PC-9 (cell line): Measurements from ENCODE around the gene C1D. TPM values are rescaled to one million over a fixed set of nuclear protein-coding genes. Genes with fewer than 3 reads are reported as not detected.

Source experiments
- BruUV-seq: library from RNA; stranded (reverse); fragments of 400-500 nt; replicated peaks from 2 replicates; lab custom pipeline; 2021; lab: Mats Ljungman, UMichigan
- CTCF ChIA-PET: fragments of 300-600 bp; sonication (Branson Sonifier 250); formaldehyde crosslinking; loops from one replicate; lab custom pipeline; 2022; ENCODE audit warnings: antibody characterized with exemption; lab: Charles Lee
- POLR2A ChIA-PET: fragments of 300-600 bp; sonication (Branson Sonifier 250); formaldehyde crosslinking; loops from one replicate; lab custom pipeline; 2022; ENCODE audit warnings: antibody characterized with exemption; ENCODE audit not compliant: unreplicated experiment; lab: Charles Lee
- DNase-seq, 2 experiments: peaks; one replicate each; pipeline versions ENCODE4 v3.0.0 to v3.0.0-alpha.2; 2015 to 2022; ENCODE audit warnings: mixed read lengths in 1 of 2
- H2AFZ ChIP-seq: fragments of 200-600 bp; sonication (generic); 2 replicates; pipeline ENCODE4 v1.8.1; 2017; ENCODE audit warnings: antibody characterized with exemption
- H3F3A ChIP-seq: fragments of 200-600 bp; sonication (generic); 2 replicates; pipeline ENCODE4 v1.8.1; 2017; ENCODE audit warnings: antibody characterized with exemption, mild to moderate bottlenecking, low read depth; ENCODE audit not compliant: insufficient read depth
- H3K27ac ChIP-seq: fragments of 200-600 bp; sonication (generic); 2 replicates; pipeline ENCODE4 v1.6.1; 2016; ENCODE audit warnings: mixed run types
- H3K27me3 ChIP-seq: fragments of 200-600 bp; sonication (generic); 2 replicates; pipeline ENCODE4 v1.6.1; 2016; ENCODE audit warnings: low read depth, mixed run types; ENCODE audit not compliant: insufficient read depth
- H3K36me3 ChIP-seq: fragments of 200-600 bp; sonication (generic); 2 replicates; pipeline ENCODE4 v1.6.1; 2016; ENCODE audit warnings: low read depth, mixed run types
- H3K4me1 ChIP-seq: fragments of 200-600 bp; sonication (generic); replicated peaks from 2 replicates; pipeline ENCODE4 v1.6.1; 2016; ENCODE audit warnings: mixed run types; ENCODE audit not compliant: insufficient read depth
- H3K4me2 ChIP-seq: fragments of 200-600 bp; sonication (generic); 2 replicates; pipeline ENCODE4 v1.6.1; 2017; ENCODE audit warnings: mixed run types
- H3K4me3 ChIP-seq: fragments of 200-600 bp; sonication (generic); 2 replicates; pipeline ENCODE4 v1.6.1; 2016; ENCODE audit warnings: mixed run types
- H3K79me2 ChIP-seq: fragments of 200-600 bp; sonication (generic); 2 replicates; pipeline ENCODE4 v1.6.1; 2017; ENCODE audit warnings: low read depth, mixed run types
- H3K9me2 ChIP-seq: fragments of 200-600 bp; sonication (generic); 2 replicates; pipeline ENCODE4 v1.8.1; 2017; ENCODE audit warnings: mild to moderate bottlenecking; ENCODE audit not compliant: insufficient read depth
- H3K9me3 ChIP-seq: fragments of 200-600 bp; sonication (generic); 2 replicates; pipeline ENCODE4 v1.8.1; 2016; ENCODE audit warnings: low read depth; ENCODE audit not compliant: insufficient read depth
- H4K20me1 ChIP-seq: fragments of 200-600 bp; sonication (generic); 2 replicates; pipeline ENCODE4 v1.8.1; 2017; ENCODE audit not compliant: insufficient read depth
- EZH2 ChIP-seq: fragments of 200-600 bp; sonication (generic); IDR thresholded peaks from 2 replicates; pipeline ENCODE4 v1.8.0; 2017; ENCODE audit warnings: antibody characterized with exemption, low read depth
- intact Hi-C: fragments of 100-400 bp; cut with micrococcal nuclease; formaldehyde crosslinking; loops from one replicate; pipeline ENCODE4 v1.10.0; 2022; ENCODE audit not compliant: unreplicated experiment
- total RNA-seq: library from RNA; stranded (reverse); gene quantifications from 2 replicates; pipeline ENCODE4 v1.2.3, GENCODE V29; 2021
- TF ChIP-seq, protein P1 (sequence below): fragments of 200-600 bp; sonication (generic); conservative IDR thresholded peaks from 2 replicates; pipeline ENCODE4 v1.6.1; 2017; ENCODE audit warnings: mixed run types, antibody characterized with exemption, mild to moderate bottlenecking, moderate library complexity

Gene C1D
- total RNA-seq, 1 experiment from 2014 or later = 24.8 TPM

GRCh38 chr2:68043695-68044094 lies 19.1 kb downstream of the C1D start:
- H3K9me2 ChIP-seq = no peaks in the 10 kb centered on the region
- no TSS peak for BruUV-seq
- POLR2A ChIA-PET = interaction anchor here (0.5 kb wide), 1 partner anchor 1608 kb away, joined by 6 read pairs; no protein-coding TSS in a partner anchor
- H3K79me2 ChIP-seq = 0 out of 2 replicates have a peak, but pooled peaks cover 6% of the 10 kb centered on the region
- no peaks in the 10 kb centered on the region for H3K9me3 ChIP-seq
- no peak overlapping the region for H3K4me2 ChIP-seq
- no peaks in the 10 kb centered on the region for H3K27me3 ChIP-seq
- no peak for DNase-seq
- TF ChIP-seq EZH2 = no peak
- TF ChIP-seq, protein P1, sequence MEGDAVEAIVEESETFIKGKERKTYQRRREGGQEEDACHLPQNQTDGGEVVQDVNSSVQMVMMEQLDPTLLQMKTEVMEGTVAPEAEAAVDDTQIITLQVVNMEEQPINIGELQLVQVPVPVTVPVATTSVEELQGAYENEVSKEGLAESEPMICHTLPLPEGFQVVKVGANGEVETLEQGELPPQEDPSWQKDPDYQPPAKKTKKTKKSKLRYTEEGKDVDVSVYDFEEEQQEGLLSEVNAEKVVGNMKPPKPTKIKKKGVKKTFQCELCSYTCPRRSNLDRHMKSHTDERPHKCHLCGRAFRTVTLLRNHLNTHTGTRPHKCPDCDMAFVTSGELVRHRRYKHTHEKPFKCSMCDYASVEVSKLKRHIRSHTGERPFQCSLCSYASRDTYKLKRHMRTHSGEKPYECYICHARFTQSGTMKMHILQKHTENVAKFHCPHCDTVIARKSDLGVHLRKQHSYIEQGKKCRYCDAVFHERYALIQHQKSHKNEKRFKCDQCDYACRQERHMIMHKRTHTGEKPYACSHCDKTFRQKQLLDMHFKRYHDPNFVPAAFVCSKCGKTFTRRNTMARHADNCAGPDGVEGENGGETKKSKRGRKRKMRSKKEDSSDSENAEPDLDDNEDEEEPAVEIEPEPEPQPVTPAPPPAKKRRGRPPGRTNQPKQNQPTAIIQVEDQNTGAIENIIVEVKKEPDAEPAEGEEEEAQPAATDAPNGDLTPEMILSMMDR = no peak
- peaks cover 19% of the 10 kb centered on the region for H4K20me1 ChIP-seq
- no peaks in the 10 kb centered on the region for H3K4me1 ChIP-seq
- peaks cover 19% of the 10 kb centered on the region for H3K36me3 ChIP-seq
- H3K27ac ChIP-seq = no peak overlapping the region
- no peak overlapping the region for H3K4me3 ChIP-seq
- intact Hi-C loops = loop anchor here (1.0 kb wide), 1 partner anchor 30 kb away; no protein-coding TSS in a partner anchor
- H2AFZ ChIP-seq = no peak overlapping the region
- peaks cover 5% of the 10 kb centered on the region; the same call in 1 of the 2 replicates for H3F3A ChIP-seq
- CTCF ChIA-PET = no interaction called here

GRCh38 chr2:68043032-68043431 lies 19.8 kb downstream of the C1D start:
- Histone ChIP-seq H3K4me1 (no peaks in the 10 kb centered on the region), H3K4me2 (no peak overlapping the region), H3F3A (peaks cover 5% of the 10 kb centered on the region; the same call in 1 of the 2 replicates), H3K9me2 (no peaks in the 10 kb centered on the region), H3K36me3 (peaks cover 19% of the 10 kb centered on the region), H3K27me3 (no peaks in the 10 kb centered on the region), H3K79me2 (no peaks in the 10 kb centered on the region), H2AFZ (no peak overlapping the region), H3K9me3 (no peaks in the 10 kb centered on the region), H4K20me1 (peaks cover 13% of the 10 kb centered on the region), H3K4me3 (no peak overlapping the region), H3K27ac (no peak overlapping the region)
- no peak for DNase-seq
- ChIA-PET POLR2A (interaction anchor here (0.5 kb wide), 1 partner anchor 1608 kb away, joined by 6 read pairs; no protein-coding TSS in a partner anchor), CTCF (no interaction called here)
- TF ChIP-seq EZH2 = no peak
- TF ChIP-seq, protein P1 = no peak
- intact Hi-C loops = loop anchor here (1.0 kb wide), 1 partner anchor 30 kb away; no protein-coding TSS in a partner anchor
- no TSS peak for BruUV-seq

DNA sequence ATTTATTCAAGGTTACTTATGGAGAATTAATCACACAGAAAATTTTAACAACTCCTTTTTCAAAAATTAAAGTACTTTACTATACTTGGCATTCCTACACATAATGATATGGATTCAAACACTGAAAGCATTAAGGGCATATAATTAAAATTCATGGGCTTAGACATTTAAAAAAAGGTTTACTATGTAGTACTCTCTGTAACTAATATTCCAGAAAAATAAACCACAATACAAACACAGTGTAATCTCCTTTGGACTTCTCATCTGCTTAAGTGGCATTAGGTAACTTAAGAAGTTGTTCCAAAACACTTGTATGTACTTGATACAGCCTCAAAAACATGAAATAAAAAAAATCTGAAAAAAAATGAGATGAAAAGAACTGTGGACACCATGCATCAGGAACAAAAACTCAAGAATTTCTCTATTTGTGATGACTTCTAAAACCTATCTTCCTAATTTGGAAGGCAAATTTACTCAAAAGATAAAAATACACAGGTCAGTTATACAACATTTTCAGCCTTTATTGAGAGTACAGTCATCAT lies 21.0 kb downstream of the C1D start:
- H3K79me2 ChIP-seq = no peaks in the 10 kb centered on the region
- BruUV-seq = no TSS peak

More for the DNA sequence above, 21.0 kb downstream of the C1D start:
- Histone ChIP-seq H3K9me2 (no peaks in the 10 kb centered on the region), H3K27me3 (no peaks in the 10 kb centered on the region), H3K4me3 (no peak overlapping the region), H3K4me2 (no peak overlapping the region), H3K4me1 (no peaks in the 10 kb centered on the region), H4K20me1 (peaks cover 8% of the 10 kb centered on the region), H3K27ac (no peak overlapping the region), H3K9me3 (no peaks in the 10 kb centered on the region), H3K36me3 (peaks cover 17% of the 10 kb centered on the region), H3F3A (peaks cover 5% of the 10 kb centered on the region; the same call in 1 of the 2 replicates), H2AFZ (no peak overlapping the region)
- intact Hi-C loops = no loop called here
- DNase-seq = no peak
- POLR2A ChIA-PET = no interaction called here
- no peak for TF ChIP-seq EZH2
- TF ChIP-seq, protein P1 = no peak
- CTCF ChIA-PET = no interaction called here
